GM12874 (cell line): ENCODE results near the gene UROD.

Experiments
- CTCF ChIP-seq: IDR thresholded peaks from 2 replicates; pipeline ENCODE4 v1.5.1; 2011; ENCODE audit warnings: low read depth, mild to moderate bottlenecking, control low read depth, low read length, moderate library complexity; ENCODE audit not compliant: insufficient read depth

UROD gene

DNA sequence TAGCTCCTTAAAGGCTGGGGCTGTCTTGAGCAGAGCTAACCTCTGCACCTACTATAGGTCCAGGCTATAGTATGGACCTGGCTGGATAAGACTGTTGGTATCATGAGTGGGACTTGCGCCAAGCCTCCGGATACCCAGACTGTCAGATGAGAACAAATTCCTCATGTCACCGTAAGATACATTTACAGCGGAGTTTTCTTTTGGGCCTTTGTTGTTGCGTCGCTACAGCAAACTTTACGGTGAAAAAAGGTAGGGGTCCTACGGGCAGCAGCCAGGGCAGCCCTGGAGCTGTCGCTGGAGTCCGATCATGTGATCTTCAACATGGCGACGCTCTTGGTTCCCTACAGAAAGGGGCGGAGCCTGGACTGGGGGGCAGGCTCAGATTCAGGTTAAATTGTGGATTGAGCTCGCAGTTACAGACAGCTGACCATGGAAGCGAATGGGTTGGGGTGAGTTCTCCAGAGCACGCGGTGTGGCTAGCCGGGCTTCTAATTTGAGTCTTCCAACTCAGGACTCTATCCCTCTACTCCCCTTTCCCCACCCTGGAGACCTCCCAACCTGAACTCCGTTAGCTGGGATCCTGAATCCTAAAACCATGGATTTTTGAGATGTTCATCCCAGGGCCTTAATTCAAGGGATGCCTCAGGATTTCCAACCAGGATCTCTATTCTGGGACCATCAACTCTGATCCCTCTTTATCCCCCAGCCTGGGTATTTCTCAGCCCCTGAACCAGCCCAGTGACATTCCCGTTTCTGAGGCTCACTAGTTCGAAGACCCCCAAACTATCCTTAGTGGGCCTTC is at the start of gene UROD:
Gene UROD (plus strand): TSS at position 418 of the 802 bp plus-strand sequence. CDS start 12 bp downstream, at position 430.
- TF ChIP-seq CTCF, result no peak

- no peak for TF ChIP-seq CTCF
These were observed 49.3 kb upstream of the UROD start for GRCh38 chr1:44962729-44963128.

GRCh38 chr1:44964396-44964795 is 47.7 kb upstream of the UROD start:
- no peak for TF ChIP-seq CTCF

- no peak for TF ChIP-seq CTCF
These were observed 41.7 kb upstream of the UROD start for GRCh38 chr1:44970317-44970716.

GRCh38 chr1:44973645-44974044 is 38.4 kb upstream of the UROD start:
- no peak for TF ChIP-seq CTCF

GRCh38 chr1:44976252-44976651 is 35.8 kb upstream of the UROD start:
- TF ChIP-seq CTCF, result no peak

DNA sequence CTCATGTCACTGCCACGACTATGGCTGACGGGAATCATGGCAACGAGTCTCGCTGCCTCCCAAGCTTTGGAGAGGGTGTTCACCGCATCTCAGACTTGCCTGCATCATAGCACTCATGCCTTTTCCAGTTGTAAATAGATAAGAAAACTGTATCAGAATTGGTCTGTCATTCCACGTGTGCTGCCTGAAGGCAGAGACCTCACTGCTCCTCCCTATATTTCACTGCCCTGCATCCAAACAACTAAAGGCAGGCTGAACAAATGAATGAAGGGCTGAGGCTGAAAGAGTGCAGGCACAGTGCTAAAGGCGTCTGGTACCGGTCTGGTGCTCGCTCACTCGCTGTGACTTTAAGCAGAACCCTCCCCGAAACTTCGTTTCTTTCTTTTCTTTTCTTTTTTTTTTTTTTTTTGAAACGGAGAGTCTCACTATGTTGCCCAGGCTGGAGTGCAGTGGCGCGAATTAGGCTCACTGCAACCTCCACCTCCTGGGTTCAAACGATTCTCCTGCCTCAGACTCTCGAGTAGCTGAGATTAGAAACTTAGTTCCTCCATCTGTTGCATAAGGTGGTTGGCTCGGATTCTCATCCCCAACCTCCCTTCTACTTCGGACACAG is 26.2 kb upstream of the UROD start:
- TF ChIP-seq CTCF, result no peak
